ENCODE measurements around the gene CR2.
A peak's percentile ranks its signal among the peaks of the same experiment; 100 is the strongest.
"Not testable (repeated sequence)": the region's sequence is repeated elsewhere in the genome, so short reads cannot be mapped to it uniquely, and the experiment has no call there.

CR2 gene

GRCh38 chr1:207454046-207454964 is at the start of gene CR2:
CR2 (plus strand) TSS chr1:207454328; CDS start chr1:207454419, 91 bp downstream.
- DNase-seq (ENCODE audit: low read depth in 2 of 3, low spot score in 1 of 3): peak; percentile 25 to 39 (median 28)

- no peak for DNase-seq (ENCODE audit: low read depth in 2 of 3, low spot score in 1 of 3)
These were observed 49.1 kb upstream of the CR2 start for GRCh38 chr1:207404849-207405525.

GRCh38 chr1:207405814-207406213 is 48.3 kb upstream of the CR2 start:
- no peak for DNase-seq (ENCODE audit: low read depth in 2 of 3, low spot score in 1 of 3)

- DNase-seq (ENCODE audit: low read depth in 2 of 3, low spot score in 1 of 3): no peak
These were observed 46.4 kb upstream of the CR2 start for GRCh38 chr1:207407655-207408260.

GRCh38 chr1:207412845-207413244 is 41.3 kb upstream of the CR2 start:
- DNase-seq (ENCODE audit: low read depth in 2 of 3, low spot score in 1 of 3): no peak

GRCh38 chr1:207414606-207415108 is 39.5 kb upstream of the CR2 start:
- DNase-seq (ENCODE audit: low read depth in 2 of 3, low spot score in 1 of 3): peak in 2 of 3 donors; percentile 28 to 34

- DNase-seq (ENCODE audit: low read depth in 2 of 3, low spot score in 1 of 3): no peak
These were observed 37.1 kb upstream of the CR2 start for GRCh38 chr1:207417076-207417475.

- DNase-seq (ENCODE audit: low read depth in 2 of 3, low spot score in 1 of 3): no peak
These were observed 35.8 kb upstream of the CR2 start for GRCh38 chr1:207418351-207418750.

GRCh38 chr1:207420109-207420508 is 34.0 kb upstream of the CR2 start:
- no peak for DNase-seq (ENCODE audit: low read depth in 2 of 3, low spot score in 1 of 3)

- no peak for DNase-seq (ENCODE audit: low read depth in 2 of 3, low spot score in 1 of 3)
These were observed 33.0 kb upstream of the CR2 start for GRCh38 chr1:207421078-207421477.

- no peak for DNase-seq (ENCODE audit: low read depth in 2 of 3, low spot score in 1 of 3)
These were observed 30.4 kb upstream of the CR2 start for GRCh38 chr1:207423560-207424292.

GRCh38 chr1:207424570-207425131 is 29.5 kb upstream of the CR2 start:
- no peak for DNase-seq (ENCODE audit: low read depth in 2 of 3, low spot score in 1 of 3)

- DNase-seq (ENCODE audit: low read depth in 2 of 3, low spot score in 1 of 3): no peak
These were observed 26.1 kb upstream of the CR2 start for GRCh38 chr1:207427832-207428585.

- DNase-seq (ENCODE audit: low read depth in 2 of 3, low spot score in 1 of 3): no peak
These were observed 25.3 kb upstream of the CR2 start for GRCh38 chr1:207428783-207429182.

GRCh38 chr1:207429963-207430362 is 24.2 kb upstream of the CR2 start:
- no peak for DNase-seq (ENCODE audit: low read depth in 2 of 3, low spot score in 1 of 3)

GRCh38 chr1:207430602-207431001 is 23.5 kb upstream of the CR2 start:
- no peak for DNase-seq (ENCODE audit: low read depth in 2 of 3, low spot score in 1 of 3)

GRCh38 chr1:207431508-207431907 is 22.6 kb upstream of the CR2 start:
- no peak for DNase-seq (ENCODE audit: low read depth in 2 of 3, low spot score in 1 of 3)

- DNase-seq (ENCODE audit: low read depth in 2 of 3, low spot score in 1 of 3): no peak
These were observed 20.7 kb upstream of the CR2 start for GRCh38 chr1:207433435-207433834.

- not testable (repeated sequence) for DNase-seq (ENCODE audit: low read depth in 2 of 3, low spot score in 1 of 3)
These were observed 17.4 kb upstream of the CR2 start for GRCh38 chr1:207436746-207437145.

GRCh38 chr1:207440626-207441025 is 13.5 kb upstream of the CR2 start:
- DNase-seq (ENCODE audit: low read depth in 2 of 3, low spot score in 1 of 3): no peak

Measured in stimulated activated CD4-positive, alpha-beta T cell treated with anti-CD3 and anti-CD28 coated beads, Interleukin-12 subunit alpha, Interleukin-12 subunit beta, amount 100 ng/mL, for 48 hours (primary cell).